Sigmoid colon (tissue), 7 donors: ENCODE results near the gene SYPL1. TPM values are rescaled to one million over a fixed set of nuclear protein-coding genes. Genes with fewer than 3 reads are reported as not detected.

ENCODE experiments used
- DNase-seq: peaks from one replicate; pipeline ENCODE4 v3.0.0-alpha.2; 2019
- H3K27ac ChIP-seq, 4 donors: fragments of 200-600 bp; sonication (generic); one replicate each; pipeline ENCODE4 v1.5.1; 2016 to 2019; ENCODE audit warnings: mild to moderate bottlenecking in 1 of 4
- H3K27me3 ChIP-seq, 3 donors: fragments of 200-600 bp; sonication (generic); one replicate each; pipeline ENCODE4 v1.5.1; 2019; ENCODE audit warnings: mild to moderate bottlenecking in 1 of 3
- H3K36me3 ChIP-seq, 4 donors: fragments of 200-600 bp; sonication (generic); one replicate each; pipeline ENCODE4 v1.5.1; 2016 to 2019
- H3K4me1 ChIP-seq, 4 donors: fragments of 200-600 bp; sonication (generic); one replicate each; pipeline ENCODE4 v1.5.1; 2017 to 2019
- H3K4me3 ChIP-seq, 4 donors: fragments of 200-600 bp; sonication (generic); one replicate each; pipeline ENCODE4 v1.5.1; 2017 to 2019; ENCODE audit warnings: mild to moderate bottlenecking in 2 of 4, moderate library complexity in 1 of 4
- H3K9me3 ChIP-seq, 4 donors: fragments of 200-600 bp in 3 of 4; sonication (generic) in 3 of 4; one replicate each; pipeline versions ENCODE4 v1.5.1 to v1.6.1; 2013 to 2019
- EP300 ChIP-seq, 4 donors: sonication (generic); formaldehyde crosslinking; IDR thresholded peaks; one replicate each; pipeline ENCODE4 v1.6.1; 2017; ENCODE audit warnings: antibody characterized with exemption in 4 of 4
- POLR2A ChIP-seq, 2 donors: fragments of 450-650 bp; IDR thresholded peaks; one replicate each; pipeline ENCODE4 v1.6.1; 2016; ENCODE audit warnings: antibody characterized with exemption in 2 of 2, mild to moderate bottlenecking in 2 of 2, moderate library complexity in 2 of 2
- POLR2AphosphoS5 ChIP-seq, 4 donors: sonication (generic); formaldehyde crosslinking; IDR thresholded peaks; one replicate each; pipeline ENCODE4 v1.6.1; 2017; ENCODE audit warnings: antibody characterized with exemption in 4 of 4
- WGBS, 2 donors: extraction: QIAGEN DNeasy Blood & Tissue Kit; methylation state at CpG; one replicate each; pipeline ENCODE4 v1.1.7; 2013; 5-methylcytosine and 5-hydroxymethylcytosine counted together
- intact Hi-C: fragments of 100-400 bp; cut with DNase I; formaldehyde crosslinking; loops from one replicate; pipeline ENCODE4 v1.15.1; 2023
- polyA plus RNA-seq, 3 donors: library from polyadenylated mRNA; stranded (reverse); fragments of 200-250 nt; gene quantifications; one replicate each; pipeline ENCODE4 v1.2.3, GENCODE V29; 2013
- total RNA-seq, 4 donors: library from RNA; depleted of rRNA; stranded (reverse); fragments of >200 nt; gene quantifications; one replicate each; pipeline ENCODE4 v1.1.0, GENCODE V29; 2016
- TF ChIP-seq, protein P1 (sequence below), 4 experiments: fragments of 450-650 bp in 3 of 4; fragments of 200-600 bp in 1 of 4; IDR thresholded peaks; one replicate each; pipeline ENCODE4 v1.5.1; 2016 to 2019; ENCODE audit warnings: antibody characterized with exemption in 4 of 4, mild to moderate bottlenecking in 3 of 4, moderate library complexity in 2 of 4
- donor health status: healthy with polysubstance abuse.
- donor health status: Bipolar disorder and iron deficiency.
- donor health status: healthy.

SYPL1 gene
- total and polyA plus RNA-seq, 7 donors, result 21.0 to 184 (median 99.5) TPM

DNA sequence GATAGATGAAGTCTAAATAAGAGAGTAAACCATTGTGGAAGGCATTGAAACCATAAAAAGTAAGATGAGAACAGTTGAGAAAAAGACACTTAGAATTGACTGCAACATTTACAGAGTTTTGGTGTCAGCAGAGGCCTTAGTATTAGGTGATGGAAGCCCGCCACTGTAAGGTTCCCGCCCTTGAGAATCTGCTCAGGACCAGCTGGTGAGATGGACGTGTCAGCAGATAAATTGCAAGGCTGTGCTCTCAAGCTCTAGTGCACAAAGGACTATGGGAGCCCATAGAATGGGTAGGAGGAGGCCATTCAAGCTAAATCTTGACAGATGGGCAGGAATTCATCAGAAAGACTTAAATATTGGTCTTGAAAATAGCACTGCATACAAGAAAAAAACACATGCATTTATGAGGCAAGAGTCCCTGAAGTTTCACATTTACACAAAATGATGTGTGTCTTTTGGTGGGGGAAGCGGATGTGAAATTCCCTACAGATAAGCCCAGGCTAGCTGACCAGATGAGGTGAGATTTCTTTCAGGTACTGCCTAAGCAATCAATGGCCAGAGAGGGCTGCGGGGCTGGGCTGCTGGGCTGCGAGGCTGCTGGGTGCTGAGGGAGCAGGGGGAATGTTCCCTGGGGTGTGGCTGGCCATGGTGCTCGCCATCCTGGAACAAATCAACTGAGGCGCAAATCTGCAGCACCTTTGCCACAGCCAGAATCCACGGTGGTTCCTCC is 42.5 kb downstream of the SYPL1 start:
- peaks cover 0 to 94% (median 82%) of the 10 kb centered on the region in 4 donors for H3K4me1 ChIP-seq
- no peak for DNase-seq

DNA sequence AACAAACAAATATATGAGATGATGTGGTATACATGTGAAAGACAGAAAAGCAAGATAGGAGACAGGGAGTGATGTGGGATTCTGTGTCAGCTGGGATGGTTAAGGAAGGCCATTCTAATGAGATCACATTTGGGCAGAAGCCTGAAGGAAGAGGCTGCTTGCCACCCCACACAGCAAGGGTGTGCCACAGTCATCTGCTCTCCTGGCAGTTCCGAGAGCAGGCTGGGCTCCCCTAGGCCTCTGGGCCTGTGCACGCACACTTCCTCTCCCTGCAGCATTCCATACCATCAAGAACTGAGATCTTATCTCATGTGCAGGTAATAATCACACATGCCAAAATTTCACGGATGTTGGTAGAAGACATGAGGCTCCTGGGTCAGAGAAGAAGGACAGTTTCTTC is 43.1 kb downstream of the SYPL1 start:
- peak; percentile 87 for DNase-seq
- no peaks in the 10 kb centered on the region for H3K27me3 ChIP-seq
- intact Hi-C loops, result loop anchor here (1.0 to 10.0 kb wide), 3 partner anchors 44 to 216 kb away; partner anchors contain the start of genes NAMPT and SYPL1
- H3K36me3 ChIP-seq, result no peaks in the 10 kb centered on the region
- peak overlapping the region; percentile 61 to 90 (median 88) for H3K27ac ChIP-seq
- H3K4me3 ChIP-seq, result no peak overlapping the region
- H3K4me1 ChIP-seq, result peaks cover 0 to 97% (median 88%) of the 10 kb centered on the region in 4 donors
- H3K9me3 ChIP-seq, result no peaks in the 10 kb centered on the region
- WGBS, 2 donors, result 77 to 81% methylated on average over 3 of the region's 3 CpGs
- TF ChIP-seq, protein P1, sequence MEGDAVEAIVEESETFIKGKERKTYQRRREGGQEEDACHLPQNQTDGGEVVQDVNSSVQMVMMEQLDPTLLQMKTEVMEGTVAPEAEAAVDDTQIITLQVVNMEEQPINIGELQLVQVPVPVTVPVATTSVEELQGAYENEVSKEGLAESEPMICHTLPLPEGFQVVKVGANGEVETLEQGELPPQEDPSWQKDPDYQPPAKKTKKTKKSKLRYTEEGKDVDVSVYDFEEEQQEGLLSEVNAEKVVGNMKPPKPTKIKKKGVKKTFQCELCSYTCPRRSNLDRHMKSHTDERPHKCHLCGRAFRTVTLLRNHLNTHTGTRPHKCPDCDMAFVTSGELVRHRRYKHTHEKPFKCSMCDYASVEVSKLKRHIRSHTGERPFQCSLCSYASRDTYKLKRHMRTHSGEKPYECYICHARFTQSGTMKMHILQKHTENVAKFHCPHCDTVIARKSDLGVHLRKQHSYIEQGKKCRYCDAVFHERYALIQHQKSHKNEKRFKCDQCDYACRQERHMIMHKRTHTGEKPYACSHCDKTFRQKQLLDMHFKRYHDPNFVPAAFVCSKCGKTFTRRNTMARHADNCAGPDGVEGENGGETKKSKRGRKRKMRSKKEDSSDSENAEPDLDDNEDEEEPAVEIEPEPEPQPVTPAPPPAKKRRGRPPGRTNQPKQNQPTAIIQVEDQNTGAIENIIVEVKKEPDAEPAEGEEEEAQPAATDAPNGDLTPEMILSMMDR (IDR thresholded peaks at IDR 0.05), result no peak
- TF ChIP-seq POLR2AphosphoS5 (IDR thresholded peaks at IDR 0.05), result peak in 1 of 4 donors; percentile 47
- no peak for TF ChIP-seq POLR2A (IDR thresholded peaks at IDR 0.05)
- TF ChIP-seq EP300 (IDR thresholded peaks at IDR 0.05), result no peak

More for the DNA sequence above, 42.5 kb downstream of the SYPL1 start:
- intact Hi-C loops, result loop anchor here (2.0 to 10.0 kb wide), 2 partner anchors 43 to 215 kb away; partner anchors contain the start of genes NAMPT and SYPL1
- 69 to 84% methylated on average over 9 of the region's 9 CpGs for WGBS, 2 donors
- TF ChIP-seq POLR2A (IDR thresholded peaks at IDR 0.05) (no peak), POLR2AphosphoS5 (IDR thresholded peaks at IDR 0.05) (no peak), EP300 (IDR thresholded peaks at IDR 0.05) (no peak)
- TF ChIP-seq, protein P1 (IDR thresholded peaks at IDR 0.05), result no peak
- Histone ChIP-seq H3K27ac (peak overlapping the region; percentile 61 to 90 (median 88)), H3K36me3 (no peaks in the 10 kb centered on the region), H3K27me3 (no peaks in the 10 kb centered on the region), H3K9me3 (no peaks in the 10 kb centered on the region), H3K4me3 (no peak overlapping the region)

- peaks cover 0 to 98% (median 90%) of the 10 kb centered on the region in 4 donors for H3K4me1 ChIP-seq
- intact Hi-C loops, result loop anchor here (1.0 to 10.0 kb wide), 3 partner anchors 44 to 216 kb away; partner anchors contain the start of genes NAMPT and SYPL1
- H3K27ac ChIP-seq, result peak overlapping the region; percentile 61 to 90 (median 88)
- no peaks in the 10 kb centered on the region for H3K27me3 ChIP-seq
- 88 to 95% methylated on average over 4 of the region's 4 CpGs for WGBS, 2 donors
- H3K36me3 ChIP-seq, result no peaks in the 10 kb centered on the region
- TF ChIP-seq EP300 (IDR thresholded peaks at IDR 0.05), result peak in 2 of 4 donors; percentile 68 to 74
- TF ChIP-seq, protein P1 (IDR thresholded peaks at IDR 0.05), result no peak
- TF ChIP-seq POLR2A (IDR thresholded peaks at IDR 0.05), result no peak
- TF ChIP-seq POLR2AphosphoS5 (IDR thresholded peaks at IDR 0.05), result peak; percentile 62 to 94 (median 80)
- no peak overlapping the region for H3K4me3 ChIP-seq
- no peaks in the 10 kb centered on the region for H3K9me3 ChIP-seq
- DNase-seq, result no peak
Observed at GRCh38 chr7:106068538-106068961, 43.6 kb downstream of the SYPL1 start.

GRCh38 chr7:106067678-106068077 is 44.4 kb downstream of the SYPL1 start:
- Histone ChIP-seq H3K9me3 (no peaks in the 10 kb centered on the region), H3K4me3 (no peak overlapping the region), H3K27me3 (no peaks in the 10 kb centered on the region), H3K27ac (peak overlapping the region; percentile 88 to 90 (median 88)), H3K36me3 (no peaks in the 10 kb centered on the region), H3K4me1 (peaks cover 0 to 98% (median 89%) of the 10 kb centered on the region in 4 donors)
- 41 to 82% methylated on average over 3 of the region's 3 CpGs for WGBS, 2 donors
- intact Hi-C loops, result loop anchor here (1.0 to 10.0 kb wide), 3 partner anchors 45 to 217 kb away; partner anchors contain the start of genes NAMPT and SYPL1
- DNase-seq, result no peak
- TF ChIP-seq EP300 (IDR thresholded peaks at IDR 0.05) (peak; percentile 69 to 96 (median 88)), POLR2AphosphoS5 (IDR thresholded peaks at IDR 0.05) (peak; percentile 94 to 99 (median 96))
- TF ChIP-seq, protein P1 (IDR thresholded peaks at IDR 0.05), result no peak
